GM19099 (cell line): Measurements from ENCODE around the gene TPM1.

ENCODE experiments used
- POLR2A ChIP-seq: IDR thresholded peaks from 3 replicates; pipeline ENCODE4 v1.6.1; 2011; ENCODE audit warnings: low read depth; ENCODE audit not compliant: insufficient read length; ENCODE audit errors: extremely low read depth

Gene TPM1

GRCh38 chr15:63010920-63011693, 31.4 kb upstream of the TPM1 start:
- TF ChIP-seq POLR2A: no peak

GRCh38 chr15:63012444-63012843, 30.1 kb upstream of the TPM1 start:
- TF ChIP-seq POLR2A: no peak

- TF ChIP-seq POLR2A: no peak
Observed at GRCh38 chr15:63013052-63013808, 29.3 kb upstream of the TPM1 start.

- TF ChIP-seq POLR2A: no peak
Observed at GRCh38 chr15:63014578-63014977, 28.0 kb upstream of the TPM1 start.

GRCh38 chr15:63015618-63016017, 26.9 kb upstream of the TPM1 start:
- TF ChIP-seq POLR2A: no peak

GRCh38 chr15:63016234-63016633, 26.3 kb upstream of the TPM1 start:
- no peak for TF ChIP-seq POLR2A

- no peak for TF ChIP-seq POLR2A
Observed at GRCh38 chr15:63018639-63019038, 23.9 kb upstream of the TPM1 start.

- TF ChIP-seq POLR2A: no peak
Observed at GRCh38 chr15:63019511-63020109, 22.9 kb upstream of the TPM1 start.

GRCh38 chr15:63020128-63020527, 22.4 kb upstream of the TPM1 start:
- no peak for TF ChIP-seq POLR2A

- no peak for TF ChIP-seq POLR2A
Observed at GRCh38 chr15:63020759-63021430, 21.7 kb upstream of the TPM1 start.

- no peak for TF ChIP-seq POLR2A
Observed at GRCh38 chr15:63022181-63022580, 20.4 kb upstream of the TPM1 start.

GRCh38 chr15:63022663-63023062, 19.9 kb upstream of the TPM1 start:
- no peak for TF ChIP-seq POLR2A

GRCh38 chr15:63023351-63023945, 19.1 kb upstream of the TPM1 start:
- no peak for TF ChIP-seq POLR2A

- no peak for TF ChIP-seq POLR2A
Observed at GRCh38 chr15:63025460-63025859, 17.1 kb upstream of the TPM1 start.

- no peak for TF ChIP-seq POLR2A
Observed at GRCh38 chr15:63027646-63028045, 14.9 kb upstream of the TPM1 start.
